Common myeloid progenitor, CD34-positive (primary cell): ENCODE measurements around the gene STX17.

ENCODE experiments used
- CTCF ChIA-PET: fragments of 350-600 bp; sonication (Branson Sonifier 250); formaldehyde crosslinking; loops from one replicate; lab custom pipeline; 2021; ENCODE audit warnings: antibody characterized with exemption; lab: Charles Lee
- POLR2A ChIA-PET: fragments of 350-600 bp; sonication (Branson Sonifier 250); formaldehyde crosslinking; loops from one replicate; lab custom pipeline; 2021; ENCODE audit warnings: antibody characterized with exemption; lab: Charles Lee
- DNase-seq, 3 donors: peaks; one replicate each; pipeline versions ENCODE4 v3.0.0 to v3.0.0-alpha.2; 2013
- H3K27ac ChIP-seq, 2 experiments: 1 replicate in 1 of 2; 2 replicates in 1 of 2; pipeline ENCODE4 v1.7.0; 2013; ENCODE audit warnings: inconsistent platforms in 2 of 2, low read length in 2 of 2, mild to moderate bottlenecking in 2 of 2, low read depth in 1 of 2, moderate library complexity in 1 of 2; ENCODE audit not compliant: severe bottlenecking in 2 of 2, insufficient read depth in 1 of 2, poor library complexity in 1 of 2
- H3K27me3 ChIP-seq, 5 experiments: replicated peaks in 2 of 5; 1 replicate in 3 of 5; 2 replicates in 2 of 5; pipeline versions ENCODE4 v1.6.1 to v1.7.0; 2013; ENCODE audit warnings: low read length in 4 of 5, mild to moderate bottlenecking in 2 of 5, moderate library complexity in 2 of 5, inconsistent platforms in 1 of 5; ENCODE audit not compliant: insufficient read depth in 5 of 5, control insufficient read depth in 4 of 5
- H3K36me3 ChIP-seq, 4 experiments: 1 replicate in 2 of 4; 2 replicates in 2 of 4; pipeline versions ENCODE4 v1.6.1 to v1.7.0; 2013; ENCODE audit warnings: low read length in 3 of 4, control low read depth in 1 of 4, mild to moderate bottlenecking in 1 of 4; ENCODE audit not compliant: control insufficient read depth in 4 of 4, insufficient read depth in 4 of 4
- H3K4me1 ChIP-seq, 4 experiments: 1 replicate in 3 of 4; 2 replicates in 1 of 4; pipeline versions ENCODE4 v1.6.1 to v1.7.1; 2013; ENCODE audit warnings: low read length in 3 of 4, mild to moderate bottlenecking in 3 of 4, control low read depth in 1 of 4, inconsistent platforms in 1 of 4, moderate library complexity in 1 of 4; ENCODE audit not compliant: control insufficient read depth in 4 of 4, insufficient read depth in 4 of 4; ENCODE audit errors: control extremely low read depth in 1 of 4
- H3K4me3 ChIP-seq, 7 experiments: 1 replicate in 4 of 7; 2 replicates in 3 of 7; pipeline versions ENCODE4 v1.5.1 to v1.7.0; 2013; ENCODE audit warnings: mild to moderate bottlenecking in 7 of 7, low read length in 6 of 7, moderate library complexity in 6 of 7, inconsistent platforms in 2 of 7, low read depth in 2 of 7, control low read depth in 1 of 7; ENCODE audit not compliant: insufficient read depth in 4 of 7, control insufficient read depth in 1 of 7; ENCODE audit errors: extremely low read depth in 1 of 7
- H3K9me3 ChIP-seq, 5 experiments: 1 replicate in 4 of 5; 2 replicates in 1 of 5; pipeline versions ENCODE4 v1.6.1 to v1.7.1; 2013; ENCODE audit warnings: low read length in 4 of 5, mild to moderate bottlenecking in 2 of 5, inconsistent platforms in 1 of 5, low read depth in 1 of 5, moderate library complexity in 1 of 5; ENCODE audit not compliant: control insufficient read depth in 4 of 5, insufficient read depth in 2 of 5; ENCODE audit errors: control extremely low read depth in 1 of 5
- WGBS: methylation state at CpG from one replicate; pipeline ENCODE4 v1.1.5; 2013; ENCODE audit not compliant: insufficient coverage; 5-methylcytosine and 5-hydroxymethylcytosine counted together

Gene STX17

GRCh38 chr9:99896119-99896518, 10.3 kb upstream of the STX17 start:
- CTCF ChIA-PET: interaction anchor here (1.4 to 4.2 kb wide), 2 partner anchors 10 to 18 kb away, joined by 3 to 15 read pairs; partner anchors contain the start of gene STX17
- Histone ChIP-seq H3K4me1 (no peaks in the 10 kb centered on the region), H3K27me3 (no peaks in the 10 kb centered on the region), H3K36me3 (no peaks in the 10 kb centered on the region), H3K27ac (no peak overlapping the region), H3K4me3 (no peak overlapping the region), H3K9me3 (no peaks in the 10 kb centered on the region)
- POLR2A ChIA-PET: no interaction called here
- DNase-seq: no peak
- 100% methylated on average over 1 of the region's 2 CpGs for WGBS

GRCh38 chr9:99903393-99903792, 3.1 kb upstream of the STX17 start:
- Histone ChIP-seq H3K4me3 (no peak overlapping the region), H3K4me1 (peaks cover 13 to 21% (median 18%) of the 10 kb centered on the region in 4 experiments), H3K27me3 (no peaks in the 10 kb centered on the region), H3K9me3 (no peaks in the 10 kb centered on the region), H3K27ac (no peak overlapping the region), H3K36me3 (no peaks in the 10 kb centered on the region)
- DNase-seq: no peak
- CTCF ChIA-PET: no interaction called here
- WGBS: 86% methylated on average over 1 of the region's 1 CpG
- POLR2A ChIA-PET: no interaction called here

GRCh38 chr9:99905833-99906402, 536 bp upstream of the STX17 start:
- 11% methylated on average over 9 of the region's 9 CpGs for WGBS
- Histone ChIP-seq H3K27ac (peak overlapping the region in 1 of 2 experiments; percentile 97), H3K9me3 (no peaks in the 10 kb centered on the region), H3K36me3 (no peaks in the 10 kb centered on the region), H3K4me1 (peaks cover 13 to 23% (median 18%) of the 10 kb centered on the region in 4 experiments), H3K27me3 (no peaks in the 10 kb centered on the region), H3K4me3 (peak overlapping the region; percentile 7 to 96 (median 86))
- peak in 1 of 3 donors; percentile 40 for DNase-seq
- ChIA-PET POLR2A (interaction anchor here (0.7 to 2.1 kb wide), 2 partner anchors 19 to 84 kb away, joined by 3 to 12 read pairs; partner anchors contain the start of gene NR4A3), CTCF (interaction anchor here (1.6 to 5.3 kb wide), 5 partner anchors 10 to 86 kb away, joined by 3 to 27 read pairs (median 7); no protein-coding TSS in a partner anchor)

- H3K4me1 ChIP-seq: peaks cover 13 to 23% (median 18%) of the 10 kb centered on the region in 4 experiments
- no peak for DNase-seq
- peak overlapping the region; percentile 76 to 96 (median 91) for H3K4me3 ChIP-seq
- H3K27me3 ChIP-seq: no peaks in the 10 kb centered on the region
- ChIA-PET CTCF (interaction anchor here (2.3 to 5.3 kb wide), 3 partner anchors 9 to 77 kb away, joined by 5 to 27 read pairs (median 15); no protein-coding TSS in a partner anchor), POLR2A (interaction anchor here (0.7 to 2.1 kb wide), 4 partner anchors 43 to 160 kb away, joined by 3 to 12 read pairs (median 7); partner anchors contain the start of gene NR4A3)
- peaks cover 0 to 4% (median 0%) of the 10 kb centered on the region in 4 experiments for H3K36me3 ChIP-seq
- 0% methylated on average over 7 of the region's 9 CpGs for WGBS
- H3K9me3 ChIP-seq: no peaks in the 10 kb centered on the region
- peak overlapping the region; percentile 94 to 97 for H3K27ac ChIP-seq
Measured at GRCh38 chr9:99907208-99907532, 716 bp downstream of the STX17 start.

- DNase-seq: no peak
- Histone ChIP-seq H3K36me3 (peaks cover 2 to 18% (median 9%) of the 10 kb centered on the region in 4 experiments), H3K27me3 (no peaks in the 10 kb centered on the region), H3K27ac (no peak overlapping the region), H3K4me3 (no peak overlapping the region), H3K9me3 (no peaks in the 10 kb centered on the region), H3K4me1 (peaks cover 7 to 15% (median 10%) of the 10 kb centered on the region in 4 experiments)
- POLR2A ChIA-PET: no interaction called here
- 96% methylated on average over 7 of the region's 7 CpGs for WGBS
- CTCF ChIA-PET: no interaction called here
Measured at GRCh38 chr9:99911600-99911999, 5.1 kb downstream of the STX17 start.

- H3K4me3 ChIP-seq: no peak overlapping the region
- no peak for DNase-seq
- ChIA-PET CTCF (interaction anchor here (4.5 kb wide), 1 partner anchor 10 kb away, joined by 27 read pairs; the partner anchor contains the start of gene STX17), POLR2A (no interaction called here)
- no peaks in the 10 kb centered on the region for H3K9me3 ChIP-seq
- H3K27me3 ChIP-seq: no peaks in the 10 kb centered on the region
- H3K4me1 ChIP-seq: peaks cover 0 to 8% (median 4%) of the 10 kb centered on the region in 4 experiments
- H3K27ac ChIP-seq: no peak overlapping the region
- peaks cover 13 to 47% (median 27%) of the 10 kb centered on the region in 4 experiments for H3K36me3 ChIP-seq
- WGBS: no CpG with 5 or more reads among the region's 1 CpG
Measured at GRCh38 chr9:99916650-99917049, 10.2 kb downstream of the STX17 start.

- CTCF ChIA-PET: interaction anchor here (1.2 to 4.5 kb wide), 2 partner anchors 12 to 13 kb away, joined by 3 to 27 read pairs; partner anchors contain the start of gene STX17
- POLR2A ChIA-PET: no interaction called here
- 100% methylated on average over 1 of the region's 3 CpGs for WGBS
Measured at GRCh38 chr9:99918134-99918533, 11.7 kb downstream of the STX17 start.

More at GRCh38 chr9:99918134-99918533, 11.7 kb downstream of the STX17 start:
- H3K36me3 ChIP-seq: peaks cover 25 to 58% (median 39%) of the 10 kb centered on the region in 4 experiments
- DNase-seq: no peak
- peaks cover 0 to 4% (median 2%) of the 10 kb centered on the region in 5 experiments for H3K9me3 ChIP-seq
- peaks cover 0 to 8% (median 4%) of the 10 kb centered on the region in 4 experiments for H3K4me1 ChIP-seq
- H3K27ac ChIP-seq: no peak overlapping the region
- no peaks in the 10 kb centered on the region for H3K27me3 ChIP-seq
- no peak overlapping the region for H3K4me3 ChIP-seq
